Gastrocnemius medialis (tissue), 4 donors: ENCODE results near the gene VPS37C.

Experiments
- POLR2A ChIP-seq, 2 donors: fragments of 450-650 bp; IDR thresholded peaks; one replicate each; pipeline ENCODE4 v1.6.1; 2017; ENCODE audit warnings: antibody characterized with exemption in 2 of 2, mild to moderate bottlenecking in 2 of 2, moderate library complexity in 2 of 2
- TF ChIP-seq, protein P1 (sequence below), 5 experiments: fragments of 450-650 bp in 3 of 5; fragments of 200-600 bp in 2 of 5; sonication (generic) in 2 of 5; IDR thresholded peaks in 4 of 5; conservative IDR thresholded peaks in 1 of 5; 1 replicate in 4 of 5; 2 replicates in 1 of 5; pipeline ENCODE4 v1.5.1; 2016 to 2019; ENCODE audit warnings: antibody characterized with exemption in 5 of 5, mild to moderate bottlenecking in 3 of 5, moderate library complexity in 3 of 5

DNA sequence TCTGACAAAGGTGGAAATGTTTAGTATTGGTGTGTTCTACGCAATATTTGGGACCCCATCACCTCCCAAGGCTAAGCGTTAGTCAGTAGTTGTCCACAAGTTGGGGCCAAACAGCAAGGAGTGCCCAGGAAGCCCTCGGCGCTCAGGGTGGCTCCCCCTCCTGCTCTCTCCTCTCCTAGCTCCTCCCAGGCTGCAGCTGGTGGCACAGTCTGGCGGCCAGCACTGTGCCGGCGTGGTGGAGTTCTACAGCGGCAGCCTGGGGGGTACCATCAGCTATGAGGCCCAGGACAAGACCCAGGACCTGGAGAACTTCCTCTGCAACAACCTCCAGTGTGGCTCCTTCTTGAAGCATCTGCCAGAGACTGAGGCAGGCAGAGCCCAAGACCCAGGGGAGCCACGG, 42.2 kb downstream of the VPS37C start:
- no peak for TF ChIP-seq POLR2A (IDR thresholded peaks at IDR 0.05)
- TF ChIP-seq, protein P1, sequence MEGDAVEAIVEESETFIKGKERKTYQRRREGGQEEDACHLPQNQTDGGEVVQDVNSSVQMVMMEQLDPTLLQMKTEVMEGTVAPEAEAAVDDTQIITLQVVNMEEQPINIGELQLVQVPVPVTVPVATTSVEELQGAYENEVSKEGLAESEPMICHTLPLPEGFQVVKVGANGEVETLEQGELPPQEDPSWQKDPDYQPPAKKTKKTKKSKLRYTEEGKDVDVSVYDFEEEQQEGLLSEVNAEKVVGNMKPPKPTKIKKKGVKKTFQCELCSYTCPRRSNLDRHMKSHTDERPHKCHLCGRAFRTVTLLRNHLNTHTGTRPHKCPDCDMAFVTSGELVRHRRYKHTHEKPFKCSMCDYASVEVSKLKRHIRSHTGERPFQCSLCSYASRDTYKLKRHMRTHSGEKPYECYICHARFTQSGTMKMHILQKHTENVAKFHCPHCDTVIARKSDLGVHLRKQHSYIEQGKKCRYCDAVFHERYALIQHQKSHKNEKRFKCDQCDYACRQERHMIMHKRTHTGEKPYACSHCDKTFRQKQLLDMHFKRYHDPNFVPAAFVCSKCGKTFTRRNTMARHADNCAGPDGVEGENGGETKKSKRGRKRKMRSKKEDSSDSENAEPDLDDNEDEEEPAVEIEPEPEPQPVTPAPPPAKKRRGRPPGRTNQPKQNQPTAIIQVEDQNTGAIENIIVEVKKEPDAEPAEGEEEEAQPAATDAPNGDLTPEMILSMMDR (IDR thresholded peaks at IDR 0.05 in 4 of 5, conservative IDR thresholded peaks at IDR 0.05 in 1 of 5) = no peak
